Gastroesophageal sphincter (tissue), 3 donors: ENCODE measurements around the gene PRIMPOL.

Experiments used
- CTCF ChIP-seq, 4 experiments: fragments of 200-600 bp in 2 of 4; fragments of 450-650 bp in 2 of 4; sonication (generic) in 1 of 4; IDR thresholded peaks; one replicate each; pipeline ENCODE4 v1.5.1; 2017 to 2019; ENCODE audit warnings: antibody characterized with exemption in 4 of 4, mild to moderate bottlenecking in 2 of 4, moderate library complexity in 2 of 4
- EP300 ChIP-seq: sonication (generic); formaldehyde crosslinking; IDR thresholded peaks from one replicate; pipeline ENCODE4 v1.6.1; 2017; ENCODE audit warnings: antibody characterized with exemption, mild to moderate bottlenecking
- POLR2AphosphoS5 ChIP-seq: sonication (generic); formaldehyde crosslinking; IDR thresholded peaks from one replicate; pipeline ENCODE4 v1.6.1; 2017; ENCODE audit warnings: antibody characterized with exemption

DNA sequence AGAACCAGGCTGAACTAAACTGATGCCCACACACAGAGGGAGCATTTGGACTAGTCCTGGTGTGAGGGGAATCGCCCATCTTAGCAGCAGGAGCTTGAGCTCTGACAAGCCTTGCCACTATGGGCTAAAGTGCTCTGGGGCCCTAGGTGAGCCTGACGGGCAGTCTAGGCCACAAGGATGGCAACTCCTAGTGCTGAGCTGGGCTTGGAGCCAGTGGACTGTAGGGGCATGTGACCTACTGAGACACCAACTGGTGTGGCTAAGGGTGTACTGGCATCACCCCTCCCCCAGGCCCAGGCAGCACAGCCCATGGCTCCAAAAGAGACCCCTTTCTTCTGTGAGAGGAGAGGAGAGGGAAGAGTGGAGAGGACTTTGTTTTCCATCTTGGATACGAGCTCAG is 69.9 kb downstream of the PRIMPOL start:
- TF ChIP-seq EP300 (no peak), CTCF (IDR thresholded peaks at IDR 0.05) (no peak), POLR2AphosphoS5 (no peak)
